ENCODE results near the gene FAM76A. TPM values are rescaled to one million over a fixed set of nuclear protein-coding genes. Genes with fewer than 3 reads are reported as not detected.
"Not testable (repeated sequence)": the region's sequence is repeated elsewhere in the genome, so short reads cannot be mapped to it uniquely, and the experiment has no call there.

Gene FAM76A
- total RNA-seq, 1 donor, result 16.0 TPM

DNA sequence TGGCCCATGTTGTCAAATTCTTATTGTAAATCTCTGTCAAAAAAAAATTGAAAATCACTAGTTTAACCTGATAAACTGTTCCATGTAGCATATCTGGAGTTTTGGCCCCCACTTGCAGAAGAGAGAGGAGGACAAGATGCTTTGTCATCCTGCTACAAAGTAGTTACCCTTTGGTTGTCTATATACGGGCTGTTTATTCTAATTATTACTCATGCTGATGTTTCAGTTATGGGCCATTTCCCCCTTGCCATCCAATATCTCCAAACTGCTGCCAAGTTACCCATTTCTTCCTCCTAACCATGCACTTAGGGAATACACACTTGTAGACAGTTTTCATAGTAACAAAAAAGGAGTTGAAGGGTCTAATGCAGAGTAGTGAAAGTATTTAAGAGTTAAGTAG, 69.8 kb downstream of the FAM76A start:
- H3K4me3 ChIP-seq (ENCODE audit: low read depth, low read length), result no peak overlapping the region
- TF ChIP-seq, protein P1, sequence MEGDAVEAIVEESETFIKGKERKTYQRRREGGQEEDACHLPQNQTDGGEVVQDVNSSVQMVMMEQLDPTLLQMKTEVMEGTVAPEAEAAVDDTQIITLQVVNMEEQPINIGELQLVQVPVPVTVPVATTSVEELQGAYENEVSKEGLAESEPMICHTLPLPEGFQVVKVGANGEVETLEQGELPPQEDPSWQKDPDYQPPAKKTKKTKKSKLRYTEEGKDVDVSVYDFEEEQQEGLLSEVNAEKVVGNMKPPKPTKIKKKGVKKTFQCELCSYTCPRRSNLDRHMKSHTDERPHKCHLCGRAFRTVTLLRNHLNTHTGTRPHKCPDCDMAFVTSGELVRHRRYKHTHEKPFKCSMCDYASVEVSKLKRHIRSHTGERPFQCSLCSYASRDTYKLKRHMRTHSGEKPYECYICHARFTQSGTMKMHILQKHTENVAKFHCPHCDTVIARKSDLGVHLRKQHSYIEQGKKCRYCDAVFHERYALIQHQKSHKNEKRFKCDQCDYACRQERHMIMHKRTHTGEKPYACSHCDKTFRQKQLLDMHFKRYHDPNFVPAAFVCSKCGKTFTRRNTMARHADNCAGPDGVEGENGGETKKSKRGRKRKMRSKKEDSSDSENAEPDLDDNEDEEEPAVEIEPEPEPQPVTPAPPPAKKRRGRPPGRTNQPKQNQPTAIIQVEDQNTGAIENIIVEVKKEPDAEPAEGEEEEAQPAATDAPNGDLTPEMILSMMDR (IDR thresholded peaks at IDR 0.05; ENCODE audit: insufficient read depth, low read depth, low read length), result no peak
- no peak for DNase-seq (ENCODE audit: low read depth)

DNA sequence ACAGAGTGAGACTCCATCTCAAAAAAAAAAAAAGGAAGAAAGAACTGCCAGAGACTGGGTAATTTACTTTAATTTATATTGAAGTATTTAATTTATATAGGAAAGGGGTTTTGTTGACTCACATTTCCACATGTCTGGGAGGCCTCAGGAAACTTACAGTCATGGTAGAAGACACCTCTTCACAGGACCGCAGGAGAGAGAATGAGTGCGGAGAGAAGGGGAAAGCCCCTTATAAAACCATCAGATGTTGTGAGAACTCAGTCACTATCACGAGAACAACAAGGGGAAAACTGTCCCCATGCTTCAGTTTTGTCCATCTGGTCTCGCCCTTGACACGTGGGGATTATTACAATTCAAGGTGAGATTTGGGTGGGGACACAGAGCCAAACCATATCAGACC, 79.0 kb downstream of the FAM76A start:
- H3K4me3 ChIP-seq (ENCODE audit: low read depth, low read length), result no peak overlapping the region
- TF ChIP-seq, protein P1 (IDR thresholded peaks at IDR 0.05; ENCODE audit: insufficient read depth, low read depth, low read length), result no peak
- DNase-seq (ENCODE audit: low read depth), result no peak

DNA sequence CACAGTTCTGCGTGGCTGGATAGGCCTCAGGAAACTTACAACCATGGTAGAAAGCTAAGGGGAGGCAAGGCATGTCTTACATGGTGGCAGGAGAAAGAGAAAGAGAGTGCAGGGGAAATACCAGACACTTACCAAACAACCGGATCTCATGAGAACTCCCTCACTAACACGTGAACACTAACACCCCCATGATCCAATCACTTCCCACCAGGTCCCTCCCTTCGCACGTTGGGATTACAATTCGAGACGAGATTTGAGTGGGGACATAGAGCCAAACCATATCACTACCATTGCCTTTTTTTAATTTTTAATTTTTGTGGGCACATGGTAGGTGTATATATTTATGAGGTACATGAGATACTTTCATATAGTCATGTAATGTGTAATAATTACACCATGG, 81.0 kb downstream of the FAM76A start:
- TF ChIP-seq, protein P1 (IDR thresholded peaks at IDR 0.05; ENCODE audit: insufficient read depth, low read depth, low read length), result no peak
- no peak overlapping the region for H3K4me3 ChIP-seq (ENCODE audit: low read depth, low read length)
- DNase-seq (ENCODE audit: low read depth), result no peak

DNA sequence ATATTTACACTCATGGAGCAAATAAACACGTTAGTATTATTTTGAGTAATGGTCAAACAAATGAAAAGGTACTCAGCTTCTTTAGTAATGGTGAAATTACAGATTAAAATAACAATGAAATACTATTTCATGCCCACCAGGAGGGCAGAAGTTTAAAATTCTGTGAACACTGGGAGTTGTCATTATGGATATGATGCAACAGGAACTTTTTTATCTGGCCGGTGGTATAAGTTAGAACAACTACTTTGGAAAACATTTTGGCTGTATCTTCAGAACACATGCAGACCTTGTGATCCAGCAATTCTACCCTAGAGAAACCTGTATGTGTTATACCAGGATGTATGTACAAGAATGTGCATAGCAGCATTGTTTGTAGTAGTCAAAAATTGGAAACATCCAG, 81.6 kb downstream of the FAM76A start:
- no peak for DNase-seq (ENCODE audit: low read depth)
- H3K4me3 ChIP-seq (ENCODE audit: low read depth, low read length), result no peak overlapping the region
- TF ChIP-seq, protein P1 (IDR thresholded peaks at IDR 0.05; ENCODE audit: insufficient read depth, low read depth, low read length), result no peak

DNA sequence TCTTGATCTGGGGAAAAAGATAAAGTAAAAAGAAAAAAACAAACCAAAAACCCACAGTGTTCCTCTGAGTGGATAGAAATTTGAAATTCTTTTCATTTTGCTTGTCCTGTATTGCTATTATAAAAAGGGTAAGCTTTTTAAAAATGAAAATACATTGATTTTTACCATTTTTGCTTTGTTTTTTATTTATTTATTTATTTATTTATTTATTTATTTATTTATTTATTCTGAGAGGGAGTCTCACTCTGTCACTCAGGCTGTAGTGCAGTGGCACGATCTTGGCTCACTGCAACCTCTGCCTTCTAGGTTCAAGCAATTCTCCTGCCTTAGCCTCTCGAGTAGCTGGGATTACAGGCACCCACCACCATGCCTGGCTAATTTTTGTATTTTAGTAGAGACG, 82.4 kb downstream of the FAM76A start:
- not testable (repeated sequence) for DNase-seq (ENCODE audit: low read depth)

DNA sequence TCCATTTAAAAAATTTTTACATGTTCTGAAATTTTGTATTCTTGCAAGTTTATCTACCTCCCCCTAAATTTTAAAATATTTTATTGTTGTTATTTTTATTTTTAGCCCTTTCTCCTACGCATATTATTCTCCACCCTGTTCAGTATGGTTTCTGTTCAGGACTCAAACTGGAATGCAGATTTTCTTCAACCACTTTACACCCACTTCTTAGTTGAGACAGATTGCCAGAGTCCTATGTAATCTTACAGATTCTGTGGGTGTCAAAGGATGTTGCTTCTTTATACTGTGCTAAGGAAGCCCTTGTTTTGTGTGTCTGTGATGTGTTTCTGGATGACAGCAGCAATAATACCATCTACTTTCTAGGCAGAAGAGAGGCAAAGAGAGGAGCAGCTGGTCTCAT, 84.1 kb downstream of the FAM76A start:
- TF ChIP-seq, protein P1 (IDR thresholded peaks at IDR 0.05; ENCODE audit: insufficient read depth, low read depth, low read length), result no peak
- no peak for DNase-seq (ENCODE audit: low read depth)
- H3K4me3 ChIP-seq (ENCODE audit: low read depth, low read length), result no peak overlapping the region

More for the DNA sequence above, 82.4 kb downstream of the FAM76A start:
- H3K4me3 ChIP-seq (ENCODE audit: low read depth, low read length), result not testable (repeated sequence)

DNA sequence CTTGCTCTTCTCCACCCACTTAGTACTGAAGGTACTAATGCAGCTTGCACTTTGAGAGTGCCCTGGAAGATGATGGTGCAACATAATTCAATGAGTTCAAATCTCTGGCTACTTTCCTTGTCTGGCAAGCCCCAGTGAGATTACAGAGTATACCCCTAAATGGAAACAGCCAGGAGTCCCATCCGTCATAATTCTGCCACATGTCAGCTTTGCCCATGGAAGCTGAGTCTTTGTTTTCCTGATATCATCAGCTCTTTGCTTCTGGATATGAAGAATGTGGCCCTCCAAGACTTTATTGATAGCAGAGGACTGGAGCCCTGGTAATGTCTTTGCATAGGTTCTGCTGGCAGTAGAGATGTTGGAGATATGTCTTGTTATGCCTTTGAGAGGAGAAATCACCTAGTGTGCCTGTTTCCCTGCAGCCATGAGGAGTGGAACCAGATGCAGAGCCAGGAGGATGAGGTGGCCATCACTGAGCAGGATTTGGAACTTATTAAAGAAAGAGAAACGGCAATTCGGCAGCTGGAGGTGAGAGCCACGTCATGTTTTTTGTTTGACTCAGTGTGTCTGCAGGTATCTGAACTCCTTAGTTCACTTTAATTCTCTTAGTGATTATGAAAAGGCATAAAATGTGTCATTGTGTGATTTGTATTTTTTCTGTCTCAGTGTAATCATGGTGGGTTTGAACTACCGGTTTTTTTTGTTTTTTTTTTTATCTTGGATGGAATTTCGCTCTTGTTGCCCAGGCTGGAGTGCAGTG, 86.2 kb downstream of the FAM76A start:
- DNase-seq (ENCODE audit: low read depth), result no peak
- no peak overlapping the region for H3K4me3 ChIP-seq (ENCODE audit: low read depth, low read length)
- TF ChIP-seq, protein P1 (IDR thresholded peaks at IDR 0.05; ENCODE audit: insufficient read depth, low read depth, low read length), result no peak

Small RNAs within 50 kb of the gene (small RNA-seq; reads per million reads assigned to genes)
- gene AL020997.2, result not detected
- not detected for gene RNU6-424P

Other genes with a start within 250 kb of the FAM76A start
- gene WASF2, start 235.8 kb upstream of the FAM76A start, total RNA-seq, result 16.0 and 18.7 TPM in 2 replicates
- 17.1 and 22.5 TPM in 2 replicates for gene AHDC1, start 121.8 kb upstream of the FAM76A start, total RNA-seq
- gene FGR, start 90.8 kb upstream of the FAM76A start, total RNA-seq, result not detected in 2 replicates
- gene IFI6, start 53.8 kb upstream of the FAM76A start, total RNA-seq, result 39.3 and 56.1 TPM in 2 replicates
- gene STX12, start 47.3 kb downstream of the FAM76A start, total RNA-seq, result 70.5 and 95.4 TPM in 2 replicates
- 26.7 and 46.6 TPM in 2 replicates for gene PPP1R8, start 104.8 kb downstream of the FAM76A start, total RNA-seq
- gene THEMIS2, start 146.6 kb downstream of the FAM76A start, total RNA-seq, result 3.0 and 6.4 TPM in 2 replicates
- 27.2 and 29.0 TPM in 2 replicates for gene RPA2, start 188.6 kb downstream of the FAM76A start, total RNA-seq
- not detected in 2 replicates for gene SMPDL3B, start 209.0 kb downstream of the FAM76A start, total RNA-seq
- gene XKR8, start 234.0 kb downstream of the FAM76A start, total RNA-seq, result 6.5 and 6.8 TPM in 2 replicates

Data from fibroblast of villous mesenchyme (primary cell).